HG02623 (cell line): ENCODE measurements around the gene PPM1F.
"Not testable (repeated sequence)": the region's sequence is repeated elsewhere in the genome, so short reads cannot be mapped to it uniquely, and the experiment has no call there.

Experiments
- ATAC-seq: cut with Tn5 transposase; IDR thresholded peaks from one replicate; pipeline ENCODE4 v1.9.1; 2021; ENCODE audit warnings: moderate library complexity; ENCODE audit not compliant: unreplicated experiment

Gene PPM1F

GRCh38 chr22:21898354-21898896 lies 54.2 kb downstream of the PPM1F start:
- no peak for ATAC-seq

DNA sequence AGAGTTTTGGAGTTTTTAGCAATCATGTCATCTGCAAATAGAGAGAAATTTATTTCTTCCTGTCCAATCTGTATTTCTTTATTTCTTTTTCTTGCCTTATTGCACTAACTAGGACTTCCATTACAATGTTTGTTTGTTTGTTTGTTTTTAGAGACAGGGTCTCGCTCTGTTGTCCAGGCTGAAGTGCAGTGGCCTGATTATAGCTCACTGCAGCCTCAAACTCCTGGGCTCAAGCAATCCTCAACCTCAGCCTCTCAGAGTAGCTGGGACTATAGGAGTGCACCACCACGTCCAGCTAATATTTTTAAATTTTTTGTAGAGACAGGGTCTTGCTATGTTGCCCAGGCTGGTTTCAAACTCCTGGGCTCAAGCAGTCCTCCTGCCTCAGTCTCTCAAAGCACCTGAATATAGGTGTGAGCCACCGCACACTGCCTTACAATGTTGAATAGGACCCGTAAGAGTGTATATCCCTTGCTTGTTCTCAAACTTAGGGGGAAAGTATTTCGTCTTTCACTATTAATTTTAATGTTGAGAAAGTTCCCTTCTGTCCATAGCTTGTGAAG lies 55.6 kb downstream of the PPM1F start:
- ATAC-seq, result no peak

DNA sequence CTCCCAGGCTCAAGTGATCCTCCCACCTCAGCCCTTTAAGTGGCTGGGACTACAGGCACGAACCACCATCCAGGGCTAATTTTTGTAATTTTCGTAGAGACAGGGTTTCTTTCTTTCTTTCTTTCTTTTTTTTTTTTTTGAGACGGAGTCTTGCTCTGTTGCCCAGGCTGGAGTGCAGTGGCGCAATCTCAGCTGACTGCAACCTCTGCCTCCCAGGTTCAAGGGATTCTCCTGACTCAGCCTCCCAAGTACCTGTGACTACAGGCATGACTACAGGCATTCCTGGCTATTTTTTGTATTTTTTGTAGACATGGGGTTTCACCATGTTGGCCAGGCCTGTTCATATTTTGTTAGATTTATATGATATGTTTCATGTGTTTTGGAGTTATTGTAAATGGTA lies 56.4 kb downstream of the PPM1F start:
- ATAC-seq, result not testable (repeated sequence)

DNA sequence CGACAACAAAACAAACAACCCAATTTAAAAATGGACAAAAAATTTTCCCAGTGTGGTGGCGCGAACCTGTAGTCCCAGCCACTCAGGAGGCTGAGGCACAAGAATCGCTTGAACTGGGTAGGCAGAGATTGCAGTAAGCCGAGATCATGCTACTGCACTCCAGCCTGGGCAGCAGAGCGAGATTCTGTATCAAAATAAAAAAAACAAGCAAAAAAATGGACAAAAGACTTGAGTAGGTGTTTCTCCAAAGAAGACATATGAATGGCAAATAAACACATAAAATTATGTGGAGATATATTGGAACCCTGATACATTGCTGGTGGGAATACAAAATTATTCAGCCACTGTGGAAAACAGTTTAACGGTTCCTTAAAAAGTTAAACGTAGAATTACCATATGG lies 57.8 kb downstream of the PPM1F start:
- ATAC-seq, result no peak

DNA sequence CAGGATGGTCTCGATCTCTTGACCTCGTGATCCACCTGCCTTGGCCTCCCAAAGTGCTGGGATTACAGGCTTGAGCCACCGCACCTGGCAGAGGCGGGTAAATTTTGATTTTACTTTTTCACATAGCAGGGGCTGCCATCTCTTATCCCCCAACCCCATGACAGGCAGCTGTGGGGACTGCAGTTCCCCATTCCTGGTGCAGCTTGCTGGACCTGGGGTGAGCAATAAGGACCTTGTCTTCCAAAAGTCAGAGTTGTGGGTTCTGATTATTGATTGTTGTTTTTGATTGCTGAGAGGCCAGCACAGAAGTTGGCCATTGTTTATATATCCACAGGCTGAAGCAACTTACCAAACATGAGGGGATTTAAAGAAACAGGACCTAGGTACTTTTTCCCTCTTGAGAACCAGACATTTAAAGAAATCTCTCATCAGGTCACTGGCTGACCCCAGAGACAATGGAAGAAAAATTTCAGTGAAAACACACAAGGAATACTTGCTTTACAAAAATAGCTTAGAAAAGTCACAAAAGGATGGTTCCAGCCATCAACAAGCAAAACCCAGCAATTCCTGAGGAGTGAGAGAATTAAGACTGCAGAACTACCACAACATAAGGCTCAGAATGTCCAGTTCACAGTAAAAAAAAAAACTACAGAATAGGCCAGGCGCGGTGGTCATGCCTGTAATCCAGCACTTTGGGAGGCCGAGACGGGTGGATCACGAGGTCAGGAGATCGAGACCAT lies 63.2 kb downstream of the PPM1F start:
- no peak for ATAC-seq

GRCh38 chr22:21887841-21888240 lies 64.8 kb downstream of the PPM1F start:
- ATAC-seq, result no peak

- not testable (repeated sequence) for ATAC-seq
Observed at GRCh38 chr22:21883930-21884329, 68.7 kb downstream of the PPM1F start.

DNA sequence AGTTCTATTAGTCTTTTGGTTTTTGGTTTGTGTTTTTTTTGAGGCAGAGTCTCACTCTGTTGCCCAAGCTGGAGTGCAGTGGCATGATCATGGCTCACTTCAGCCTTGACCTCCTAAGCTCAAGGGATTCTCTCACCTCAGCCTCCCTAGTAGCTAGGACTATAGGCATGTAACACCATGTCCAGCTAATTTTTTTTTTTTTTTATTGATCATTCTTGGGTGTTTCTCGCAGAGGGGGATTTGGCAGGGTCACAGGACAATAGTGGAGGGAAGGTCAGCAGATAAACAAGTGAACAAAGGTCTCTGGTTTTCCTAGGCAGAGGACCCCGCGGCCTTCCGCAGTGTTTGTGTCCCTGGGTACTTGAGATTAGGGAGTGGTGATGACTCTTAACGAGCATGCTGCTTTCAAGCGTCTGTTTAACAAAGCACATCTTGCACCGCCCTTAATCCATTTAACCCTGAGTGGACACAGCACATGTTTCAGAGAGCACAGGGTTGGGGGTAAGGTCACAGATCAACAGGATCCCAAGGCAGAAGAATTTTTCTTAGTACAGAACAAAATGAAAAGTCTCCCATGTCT lies 69.8 kb downstream of the PPM1F start:
- not testable (repeated sequence) for ATAC-seq

GRCh38 chr22:21881841-21882753 lies 70.6 kb downstream of the PPM1F start:
- no peak for ATAC-seq

GRCh38 chr22:21876486-21877176 lies 76.0 kb downstream of the PPM1F start:
- ATAC-seq, result no peak

- not testable (repeated sequence) for ATAC-seq
Observed at GRCh38 chr22:21874953-21875352, 77.7 kb downstream of the PPM1F start.

DNA sequence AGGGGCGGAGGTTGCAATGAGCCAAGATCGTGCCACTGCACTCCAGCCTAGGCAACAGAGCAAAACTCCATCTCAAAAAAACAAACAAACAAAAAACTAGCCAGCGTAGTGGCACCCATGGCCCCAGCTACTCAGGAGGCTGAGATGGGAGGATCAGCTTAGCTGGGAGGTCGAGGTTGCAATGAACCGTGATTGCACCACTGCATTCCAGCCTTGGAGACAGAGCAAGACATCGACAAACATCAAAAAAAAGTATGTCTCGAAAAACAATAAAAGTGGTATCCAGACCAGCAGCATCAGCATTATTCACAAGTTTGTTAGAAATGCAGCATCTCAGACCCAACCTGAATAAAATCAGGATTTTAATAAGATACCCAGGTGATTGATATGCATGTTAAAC lies 79.0 kb downstream of the PPM1F start:
- no peak for ATAC-seq

- not testable (repeated sequence) for ATAC-seq
Observed at GRCh38 chr22:21872741-21873140, 79.9 kb downstream of the PPM1F start.
